SK-N-SH treated with all-trans-retinoic acid at 6 μM for 48 hours (cell line): ENCODE measurements around the gene ITPR2.

Source experiments
- ARNTL ChIP-seq: fragments of 450-650 bp; formaldehyde crosslinking; IDR thresholded peaks from 2 replicates; pipeline ENCODE4 v1.5.0; 2020; ENCODE audit warnings: low read depth, mild to moderate bottlenecking, moderate library complexity, borderline replicate concordance
- BACH2 ChIP-seq: fragments of 250-450 bp; sonication (Bioruptor Pico); IDR thresholded peaks from 2 replicates; pipeline ENCODE4 v1.9.0; 2021; ENCODE audit warnings: mild to moderate bottlenecking, borderline replicate concordance
- CREB5 ChIP-seq: fragments of 250-450 bp; sonication (Bioruptor Pico); IDR thresholded peaks from 2 replicates; pipeline ENCODE4 v1.5.1; 2020; ENCODE audit warnings: low read depth, mild to moderate bottlenecking, moderate library complexity
- CSDC2 ChIP-seq: fragments of 250-450 bp; sonication (Bioruptor Pico); IDR thresholded peaks from 2 replicates; pipeline ENCODE4 v1.5.0; 2020; ENCODE audit warnings: mild to moderate bottlenecking, moderate library complexity
- ISL1 ChIP-seq: fragments of 250-450 bp; sonication (Bioruptor Pico); IDR thresholded peaks from 2 replicates; pipeline ENCODE4 v2.1.2; 2022; ENCODE audit warnings: mild to moderate bottlenecking, moderate library complexity
- PATZ1 ChIP-seq: fragments of 250-450 bp; sonication (Bioruptor Pico); IDR thresholded peaks from 2 replicates; pipeline ENCODE4 v1.8.0; 2020; ENCODE audit warnings: mild to moderate bottlenecking, moderate library complexity, borderline replicate concordance
- PPARA ChIP-seq: fragments of 250-450 bp; sonication (Bioruptor Pico); IDR thresholded peaks from 2 replicates; pipeline ENCODE4 v1.5.0; 2020; ENCODE audit warnings: mild to moderate bottlenecking, borderline replicate concordance
- RARB ChIP-seq: fragments of 250-450 bp; sonication (Bioruptor Pico); IDR thresholded peaks from 2 replicates; pipeline ENCODE4 v1.8.0; 2021; ENCODE audit warnings: mild to moderate bottlenecking, moderate library complexity
- SNAI2 ChIP-seq: fragments of 250-450 bp; sonication (Bioruptor Pico); IDR thresholded peaks from 2 replicates; pipeline ENCODE4 v1.5.0; 2020; ENCODE audit warnings: mild to moderate bottlenecking, moderate library complexity
- ZFP3 ChIP-seq: fragments of 250-450 bp; sonication (Bioruptor Pico); IDR thresholded peaks from 2 replicates; pipeline ENCODE4 v1.5.0; 2020; ENCODE audit warnings: mild to moderate bottlenecking, moderate library complexity
- ZNF565 ChIP-seq: fragments of 450-650 bp; formaldehyde crosslinking; conservative IDR thresholded peaks from 2 replicates; pipeline ENCODE4 v1.5.0; 2020; ENCODE audit warnings: low read depth, mild to moderate bottlenecking, moderate library complexity
- ZNF8 ChIP-seq: fragments of 450-650 bp; formaldehyde crosslinking; IDR thresholded peaks from 2 replicates; pipeline ENCODE4 v1.5.0; 2020; ENCODE audit warnings: mild to moderate bottlenecking, moderate library complexity
- TF ChIP-seq, protein P1 (sequence below): fragments of 250-450 bp; sonication (Bioruptor Pico); IDR thresholded peaks from 2 replicates; pipeline ENCODE4 v1.8.0; 2021; ENCODE audit warnings: low read depth, mild to moderate bottlenecking, moderate library complexity, borderline replicate concordance

DNA sequence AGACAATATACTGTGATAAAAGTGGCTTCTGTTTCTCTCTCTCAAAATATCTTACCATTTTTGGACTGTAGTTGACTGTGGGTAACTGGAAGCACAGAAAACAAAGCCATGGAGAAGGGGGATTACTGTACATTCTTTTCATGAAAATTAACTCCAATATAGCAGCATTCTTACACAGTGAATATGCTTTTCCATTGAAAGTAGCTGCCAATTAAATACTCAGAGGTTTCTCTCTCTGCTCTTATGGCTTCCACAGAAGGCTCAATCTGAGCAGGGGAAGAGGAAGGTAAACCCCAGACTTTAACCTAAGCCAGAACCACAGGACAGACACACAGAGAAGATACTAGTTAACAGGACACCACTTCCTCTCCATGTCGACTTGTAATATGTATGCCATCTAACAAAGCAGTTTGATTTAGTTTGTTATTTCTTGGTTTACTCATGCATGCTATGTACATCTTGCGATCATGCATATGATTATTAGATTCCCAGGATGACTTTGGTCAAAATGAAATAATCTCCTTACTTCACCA is 487.5 kb downstream of the ITPR2 start:
- TF ChIP-seq BACH2 (no peak), ZFP3 (no peak), ISL1 (CRISPR knock-in tag) (no peak), RARB (CRISPR knock-in tag) (no peak), CREB5 (CRISPR knock-in tag) (no peak), ZNF8 (CRISPR knock-in tag) (no peak), CSDC2 (CRISPR knock-in tag) (no peak), ZNF565 (no peak), PPARA (CRISPR knock-in tag) (no peak), SNAI2 (CRISPR knock-in tag) (no peak), PATZ1 (CRISPR knock-in tag) (no peak), ARNTL (CRISPR knock-in tag) (no peak)
- TF ChIP-seq, protein P1, sequence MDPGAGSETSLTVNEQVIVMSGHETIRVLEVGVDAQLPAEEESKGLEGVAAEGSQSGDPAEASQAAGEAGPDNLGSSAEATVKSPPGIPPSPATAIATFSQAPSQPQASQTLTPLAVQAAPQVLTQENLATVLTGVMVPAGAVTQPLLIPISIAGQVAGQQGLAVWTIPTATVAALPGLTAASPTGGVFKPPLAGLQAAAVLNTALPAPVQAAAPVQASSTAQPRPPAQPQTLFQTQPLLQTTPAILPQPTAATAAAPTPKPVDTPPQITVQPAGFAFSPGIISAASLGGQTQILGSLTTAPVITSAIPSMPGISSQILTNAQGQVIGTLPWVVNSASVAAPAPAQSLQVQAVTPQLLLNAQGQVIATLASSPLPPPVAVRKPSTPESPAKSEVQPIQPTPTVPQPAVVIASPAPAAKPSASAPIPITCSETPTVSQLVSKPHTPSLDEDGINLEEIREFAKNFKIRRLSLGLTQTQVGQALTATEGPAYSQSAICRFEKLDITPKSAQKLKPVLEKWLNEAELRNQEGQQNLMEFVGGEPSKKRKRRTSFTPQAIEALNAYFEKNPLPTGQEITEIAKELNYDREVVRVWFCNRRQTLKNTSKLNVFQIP (CRISPR knock-in tag), result no peak
